HG02943 (cell line): ENCODE results near the gene ST7.

Experiments
- ATAC-seq: cut with Tn5 transposase; IDR thresholded peaks from one replicate; pipeline ENCODE4 v1.9.1; 2021; ENCODE audit warnings: mild to moderate bottlenecking, low read depth, moderate library complexity; ENCODE audit not compliant: unreplicated experiment

ST7 gene

DNA sequence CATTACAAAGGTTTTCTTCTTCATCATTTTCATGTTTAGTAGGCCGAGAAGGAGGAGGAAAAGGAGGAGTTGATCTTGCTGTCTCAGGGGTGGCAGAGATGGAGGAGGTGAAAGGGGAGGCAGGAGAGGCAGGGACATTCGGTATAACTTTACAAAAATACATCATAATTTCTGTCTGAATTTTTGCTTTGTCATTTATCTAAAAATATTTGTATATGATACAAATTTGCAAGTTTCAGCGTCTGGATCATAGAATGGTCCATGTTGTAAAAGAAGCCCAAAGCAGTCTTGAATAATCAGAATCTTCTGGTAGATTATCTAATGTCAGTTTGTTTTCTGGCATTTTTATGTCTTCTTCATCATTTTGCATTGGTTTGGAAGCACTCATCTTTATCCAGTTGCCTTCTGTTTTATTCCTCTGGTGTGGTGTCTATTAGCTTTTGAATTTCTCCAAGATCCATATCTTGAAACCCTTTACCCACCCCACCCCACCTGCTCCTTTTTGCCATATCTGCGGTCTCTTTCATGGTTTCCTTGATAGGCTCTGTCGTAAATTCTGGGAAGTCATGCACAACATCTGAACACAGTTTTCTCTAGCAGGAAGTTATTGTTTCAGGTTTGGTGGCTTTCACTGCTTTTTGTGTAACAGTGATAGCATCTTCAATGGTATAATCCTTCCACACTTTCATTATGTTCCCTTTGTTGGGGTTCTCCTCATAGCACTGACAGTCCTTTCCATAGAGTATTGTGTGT lies 95.0 kb downstream of the ST7 start:
- ATAC-seq = no peak

- no peak for ATAC-seq
These were observed 95.6 kb downstream of the ST7 start for GRCh38 chr7:117048882-117049281.

DNA sequence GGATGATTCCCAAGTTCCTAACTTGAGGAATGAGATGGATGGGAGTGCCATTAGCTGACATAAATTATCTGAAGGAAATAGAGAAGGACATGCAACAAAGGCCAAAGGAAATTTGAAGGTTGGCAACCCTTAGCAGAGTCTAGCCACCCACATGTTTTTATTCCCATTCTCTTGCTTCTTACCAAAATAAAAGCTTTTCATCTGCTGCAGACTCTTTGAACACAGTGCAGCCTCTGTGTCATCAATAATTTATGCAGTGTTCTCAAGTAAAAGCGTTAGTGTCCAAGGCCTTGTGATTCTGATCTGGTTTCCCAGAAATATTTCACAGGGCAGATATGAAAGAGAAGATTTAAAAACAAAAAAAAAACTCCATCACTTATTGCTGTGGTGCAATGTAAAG lies 98.5 kb downstream of the ST7 start:
- no peak for ATAC-seq

DNA sequence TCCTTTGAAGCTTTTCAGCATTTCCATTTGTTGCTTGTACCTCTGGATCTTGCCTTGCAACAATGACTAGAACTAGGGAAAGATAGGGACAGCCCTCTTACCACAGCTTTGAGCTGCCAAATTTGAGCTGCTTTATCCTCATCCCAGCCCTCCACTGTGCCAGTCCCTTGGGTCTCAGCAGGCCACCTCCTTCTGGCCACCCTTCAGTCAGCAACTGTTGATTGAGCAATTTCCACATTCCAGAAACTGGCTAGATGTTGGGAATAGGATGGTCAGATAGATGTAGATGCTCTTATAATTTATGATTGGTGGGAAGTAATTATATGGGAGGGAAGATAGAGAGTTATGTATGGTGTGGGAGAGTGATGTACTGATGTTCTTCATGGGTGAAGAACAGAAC lies 100.1 kb downstream of the ST7 start:
- ATAC-seq = no peak

DNA sequence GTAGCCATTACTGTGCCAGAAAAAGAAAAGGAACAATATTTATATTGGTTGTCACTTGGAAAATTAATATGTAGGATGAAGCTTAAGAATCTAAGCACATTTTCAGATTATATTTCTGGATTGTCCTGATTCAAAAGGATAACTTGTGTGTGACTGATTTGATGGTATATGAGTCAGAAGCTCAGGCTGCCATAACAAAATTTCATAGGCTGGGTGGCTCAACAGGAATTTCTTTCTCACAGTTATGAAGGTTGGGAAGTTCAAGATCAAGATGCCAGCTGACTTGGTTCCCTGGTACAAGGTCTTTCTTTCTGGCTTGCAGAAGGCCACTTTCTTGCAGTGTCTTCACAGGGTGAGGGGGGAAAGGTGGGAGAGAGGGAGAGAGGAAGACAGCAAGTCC lies 108.5 kb downstream of the ST7 start:
- ATAC-seq = no peak

DNA sequence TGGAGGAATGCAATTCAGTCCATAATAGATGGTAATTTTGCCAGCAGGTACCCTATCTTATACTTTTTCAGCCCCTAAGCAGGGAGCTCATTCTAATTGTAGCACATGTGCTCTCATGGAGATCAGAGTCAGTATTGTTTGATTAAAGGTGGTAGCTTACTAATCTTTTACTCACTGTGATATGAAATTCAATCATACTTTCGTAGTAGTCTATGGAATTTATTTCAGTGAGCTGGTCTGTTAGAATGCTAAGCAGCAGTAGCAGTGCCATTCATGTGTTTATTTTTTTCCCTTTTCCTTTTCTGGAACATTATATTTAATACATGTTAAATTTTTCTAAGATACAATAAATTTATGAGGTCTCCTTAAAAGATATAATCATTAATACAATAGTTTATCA lies 109.0 kb downstream of the ST7 start:
- no peak for ATAC-seq

GRCh38 chr7:117064688-117065087 lies 111.4 kb downstream of the ST7 start:
- ATAC-seq = no peak

- no peak for ATAC-seq
These were observed 112.4 kb downstream of the ST7 start for GRCh38 chr7:117065571-117066150.

DNA sequence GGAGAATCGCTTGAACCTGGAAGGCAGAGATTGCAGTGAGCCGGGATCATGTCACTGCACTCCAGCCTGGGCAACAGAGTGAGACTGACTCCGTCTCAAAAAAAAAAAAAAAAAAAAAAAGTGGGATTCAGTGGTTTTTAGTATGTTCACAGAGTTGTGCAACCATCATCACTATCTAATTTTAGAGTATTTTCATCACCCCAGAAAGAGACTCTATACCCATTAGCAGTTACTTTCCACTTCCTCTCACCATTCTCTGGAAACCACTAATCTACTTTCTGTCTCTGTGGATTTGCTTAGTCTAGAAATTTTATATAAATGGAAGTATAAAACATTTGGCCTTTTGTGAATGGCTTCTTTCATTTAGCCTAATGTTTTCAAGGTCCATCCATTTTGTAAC lies 113.4 kb downstream of the ST7 start:
- ATAC-seq = no peak

- ATAC-seq = no peak
These were observed 114.0 kb downstream of the ST7 start for GRCh38 chr7:117067340-117067739.

DNA sequence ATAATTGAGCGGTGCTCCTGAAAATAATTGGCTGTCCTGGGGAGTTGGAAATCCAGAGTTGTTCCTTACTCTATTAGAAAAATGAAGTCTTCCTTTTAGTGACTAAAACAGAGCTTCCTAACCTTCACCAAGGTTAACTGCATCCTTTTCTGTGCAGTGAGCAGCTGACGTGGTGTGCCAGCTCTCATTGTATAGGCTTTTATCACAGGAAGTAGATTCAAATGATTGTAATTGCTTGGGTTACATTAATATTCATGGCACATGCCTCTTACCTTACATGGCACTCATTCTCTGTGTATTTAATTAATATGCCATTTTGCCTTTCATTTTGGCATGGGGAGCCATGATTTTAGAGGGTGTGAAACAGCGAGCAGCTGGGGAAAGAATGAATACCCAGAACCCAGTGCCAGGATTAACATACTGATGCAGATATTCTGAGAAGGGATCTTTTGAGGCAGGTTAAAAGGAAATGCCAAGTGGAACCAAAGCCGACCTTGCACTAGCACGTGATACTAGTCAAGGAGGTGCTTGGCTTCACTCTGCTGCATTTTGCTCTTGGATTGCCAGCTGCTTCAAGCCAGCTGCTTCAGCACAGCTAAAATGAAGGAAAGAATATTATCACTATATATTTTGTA lies 115.3 kb downstream of the ST7 start:
- no peak for ATAC-seq

GRCh38 chr7:117069379-117069778 lies 116.1 kb downstream of the ST7 start:
- no peak for ATAC-seq

DNA sequence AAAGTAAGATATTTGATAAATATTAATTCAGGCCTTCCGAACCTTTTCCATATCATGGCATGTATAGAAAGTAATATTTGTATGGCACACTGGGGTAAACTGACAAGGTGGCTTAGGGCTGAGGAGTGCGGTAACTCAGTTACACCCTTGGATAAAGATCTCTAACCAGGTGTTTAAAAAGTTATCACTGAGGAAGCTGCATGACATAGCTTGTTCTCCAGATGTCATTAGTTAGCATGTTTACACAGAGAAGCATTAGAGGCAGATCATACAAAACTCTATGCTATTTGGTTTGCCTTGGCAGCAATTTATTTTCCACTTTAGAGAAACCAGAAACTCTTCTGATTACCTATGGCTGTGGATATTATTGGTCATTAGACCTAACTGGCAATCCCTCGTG lies 118.2 kb downstream of the ST7 start:
- ATAC-seq = no peak

DNA sequence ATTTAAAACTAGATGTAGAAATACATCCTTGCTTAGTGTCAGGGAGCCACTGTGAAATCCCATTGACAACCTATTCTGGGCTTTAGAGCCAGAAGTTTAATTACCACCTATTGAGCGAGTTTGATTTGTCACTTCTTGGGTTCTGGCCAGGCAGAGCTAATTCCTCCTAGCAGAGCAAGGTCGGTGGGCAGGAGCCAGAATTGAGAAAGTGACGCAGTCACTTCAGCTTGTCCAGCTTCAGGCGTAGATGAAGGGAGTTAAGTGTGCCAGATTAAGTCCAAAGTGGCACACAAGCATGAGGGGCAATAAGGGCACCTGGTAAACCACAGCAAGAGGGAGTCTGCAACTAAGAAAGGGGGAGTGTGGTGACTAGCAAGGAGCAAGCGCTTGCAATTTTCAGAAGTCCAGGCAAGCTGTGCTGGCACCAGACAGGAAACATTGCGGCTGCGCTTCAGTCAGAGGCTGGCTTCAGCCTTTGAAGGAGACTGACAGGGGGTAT lies 119.4 kb downstream of the ST7 start:
- ATAC-seq = no peak

GRCh38 chr7:117074378-117074777 lies 121.1 kb downstream of the ST7 start:
- no peak for ATAC-seq

DNA sequence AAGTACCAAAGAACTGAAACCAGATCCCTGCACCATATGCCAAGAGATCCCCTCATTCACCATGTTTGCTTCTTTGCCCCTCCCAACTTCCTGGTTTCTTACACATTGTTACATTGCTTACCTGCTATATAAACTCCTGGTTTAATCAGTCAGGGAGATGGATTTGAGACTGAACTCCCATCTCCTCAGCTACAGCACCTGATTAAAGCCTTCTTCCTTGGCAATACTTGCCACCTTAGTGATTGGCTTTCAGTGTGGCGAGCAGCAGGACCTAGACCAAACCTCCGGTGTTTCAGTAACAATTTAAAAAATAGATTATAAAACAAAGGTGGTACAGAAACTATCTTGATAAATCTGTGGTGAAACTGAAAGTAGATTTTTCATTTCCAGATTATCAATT lies 122.6 kb downstream of the ST7 start:
- no peak for ATAC-seq

- ATAC-seq = no peak
These were observed 123.2 kb downstream of the ST7 start for GRCh38 chr7:117076426-117076943.

DNA sequence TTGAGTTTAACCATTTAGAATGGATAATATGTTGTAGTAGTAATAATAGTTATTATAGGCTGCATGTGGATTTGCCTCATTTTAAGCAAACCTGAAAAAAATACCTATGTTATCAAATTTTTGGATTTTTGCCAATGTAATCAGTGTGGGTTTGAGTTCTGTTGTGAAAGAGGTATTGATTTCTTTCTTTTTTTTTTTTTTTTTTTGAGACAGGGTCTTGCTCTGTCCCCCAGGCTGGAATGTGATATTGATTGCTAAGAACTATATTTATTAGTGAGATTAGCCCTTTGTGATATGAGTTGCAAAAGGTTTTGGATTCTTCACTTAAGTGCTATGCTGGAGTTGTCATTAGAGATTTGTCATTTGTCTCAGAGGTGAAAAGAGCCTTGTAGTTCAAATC lies 124.4 kb downstream of the ST7 start:
- ATAC-seq = no peak

- no peak for ATAC-seq
These were observed 129.3 kb downstream of the ST7 start for GRCh38 chr7:117082647-117083046.

GRCh38 chr7:117083648-117084047 lies 130.3 kb downstream of the ST7 start:
- no peak for ATAC-seq

DNA sequence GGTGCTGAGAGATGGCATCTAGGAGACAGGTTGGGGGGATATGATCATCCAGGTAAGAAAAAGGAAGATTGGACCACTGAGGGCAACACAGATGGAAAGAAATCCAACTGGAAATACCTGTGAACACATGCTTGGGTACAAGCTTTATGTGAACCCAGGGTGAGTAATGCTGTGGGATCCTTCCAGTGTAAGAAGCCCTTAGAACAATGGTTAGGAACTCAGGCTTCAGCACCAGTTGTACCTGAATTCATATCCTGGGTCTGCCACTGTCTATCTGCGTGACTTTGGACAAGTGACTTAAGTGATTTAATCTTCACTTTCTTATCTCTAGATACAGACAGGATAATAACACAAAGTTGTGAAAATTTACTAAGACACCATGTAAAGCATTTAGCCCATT lies 131.0 kb downstream of the ST7 start:
- no peak for ATAC-seq

DNA sequence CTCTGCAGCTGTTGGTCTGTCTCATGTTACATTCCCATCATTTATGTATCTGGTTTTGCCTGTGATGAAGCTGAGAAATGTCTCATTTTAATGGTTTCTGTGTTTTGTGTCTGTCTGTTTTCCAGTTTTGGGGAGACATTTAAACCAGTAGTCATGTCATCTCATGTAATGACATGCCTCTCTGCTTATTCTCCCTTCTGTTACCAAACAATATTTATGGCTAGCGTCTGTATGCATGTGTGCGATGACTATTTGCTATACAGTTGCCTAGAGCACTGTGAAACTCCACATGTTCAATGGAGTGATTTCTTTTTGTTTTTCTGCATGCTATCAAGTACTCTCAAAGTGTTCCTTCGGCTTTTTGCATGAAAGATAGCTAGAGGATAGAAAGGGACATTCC lies 132.0 kb downstream of the ST7 start:
- ATAC-seq = no peak
